HTERT RPE-1 (cell line): Measurements from ENCODE around the gene DUOX1.

ENCODE experiments used
- in situ Hi-C: fragments of 300-500 bp; cut with MboI; formaldehyde crosslinking; loops from 4 replicates; pipeline ENCODE4 v1.14.3; 2020; ENCODE audit warnings: low sequenced_read_pairs

Gene DUOX1

DNA sequence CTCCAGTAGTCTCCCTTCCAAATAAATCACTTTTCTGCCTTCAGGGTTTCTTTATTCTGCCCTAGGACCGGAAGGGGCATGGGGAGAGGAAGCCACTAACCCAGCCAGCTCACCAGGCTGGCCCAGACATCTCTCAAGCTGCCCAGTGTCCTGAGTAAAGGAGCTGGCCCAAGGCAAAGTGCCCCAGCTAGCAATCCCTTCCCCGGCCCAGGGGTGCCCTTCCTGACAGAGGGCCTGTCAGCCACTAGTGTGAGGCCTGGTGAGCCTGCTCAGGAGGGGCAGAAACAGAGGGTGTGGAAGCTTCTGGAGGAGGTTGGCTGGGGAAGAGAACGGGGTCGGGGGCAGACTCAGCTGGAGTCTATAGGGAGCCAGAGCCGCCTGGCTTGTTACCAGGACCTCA is 35.7 kb downstream of the DUOX1 start:
- in situ Hi-C loops: no loop called here

DNA sequence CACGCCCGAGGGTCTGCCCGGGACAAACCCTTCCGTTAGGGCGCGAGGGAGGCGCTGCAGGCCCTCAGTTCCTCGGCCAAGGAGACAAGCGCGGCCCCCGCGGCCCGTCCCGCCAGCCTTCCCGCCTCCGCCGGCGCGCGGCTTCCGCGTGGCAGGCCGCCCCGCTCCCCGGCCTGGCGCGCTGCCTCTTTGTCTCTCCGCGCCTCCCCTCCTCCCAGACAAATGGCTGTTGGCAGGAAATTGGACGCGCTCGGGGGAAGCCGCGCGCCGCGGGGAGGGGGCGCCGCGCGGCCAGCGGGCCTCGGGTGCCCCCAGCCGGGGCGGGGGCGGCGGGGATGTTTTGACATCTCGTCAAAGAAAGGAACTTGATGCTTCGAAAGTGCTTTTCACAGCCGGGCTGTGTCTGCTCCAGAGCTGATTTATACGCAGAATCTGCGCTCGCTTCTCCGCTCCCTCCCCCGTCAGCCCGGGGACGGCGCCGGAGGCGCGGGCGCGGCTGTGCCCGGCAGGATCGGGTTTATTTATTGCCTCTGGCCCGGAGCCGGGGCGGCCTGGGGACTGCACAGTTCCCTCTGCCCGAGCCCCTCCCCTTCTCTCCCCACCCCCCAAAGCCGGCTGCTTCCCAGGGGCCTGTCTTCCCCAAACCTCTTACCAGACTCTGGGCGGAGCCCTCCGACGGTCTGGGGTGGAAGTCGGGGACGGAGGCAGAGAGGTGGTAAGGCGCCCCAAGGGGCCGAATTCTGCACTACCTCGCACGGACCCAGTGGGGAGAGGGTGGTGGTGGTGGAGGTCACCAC is 37.2 kb downstream of the DUOX1 start:
- in situ Hi-C loops: no loop called here

DNA sequence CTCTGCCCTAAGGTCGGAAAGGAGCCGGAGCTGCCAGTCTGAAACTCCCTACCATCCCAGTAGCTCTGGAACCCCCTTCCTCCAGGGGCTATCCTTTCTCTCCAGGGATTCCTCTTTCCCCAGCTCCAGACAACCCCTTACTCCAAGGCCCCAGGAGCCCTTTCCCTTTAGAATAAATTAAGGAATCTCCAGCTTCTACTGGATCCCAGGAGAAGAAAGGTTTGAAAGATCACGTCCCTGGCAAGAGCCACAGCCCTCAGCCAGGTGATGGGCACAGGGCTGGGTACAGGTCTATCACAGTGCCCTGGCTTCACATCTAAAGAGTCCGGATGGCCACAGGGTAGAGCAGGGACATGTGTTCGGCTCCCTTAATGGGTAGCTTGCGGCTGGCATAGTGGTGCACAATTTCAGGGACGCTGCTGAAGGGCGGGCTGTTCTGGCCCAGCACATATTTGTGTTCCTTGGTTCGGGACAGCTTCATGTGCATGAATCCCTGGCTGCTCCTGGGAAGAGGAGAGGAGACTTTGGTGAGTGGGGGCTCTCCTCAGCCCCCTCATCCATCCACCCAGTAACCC is 37.9 kb downstream of the DUOX1 start:
- in situ Hi-C loops: no loop called here

DNA sequence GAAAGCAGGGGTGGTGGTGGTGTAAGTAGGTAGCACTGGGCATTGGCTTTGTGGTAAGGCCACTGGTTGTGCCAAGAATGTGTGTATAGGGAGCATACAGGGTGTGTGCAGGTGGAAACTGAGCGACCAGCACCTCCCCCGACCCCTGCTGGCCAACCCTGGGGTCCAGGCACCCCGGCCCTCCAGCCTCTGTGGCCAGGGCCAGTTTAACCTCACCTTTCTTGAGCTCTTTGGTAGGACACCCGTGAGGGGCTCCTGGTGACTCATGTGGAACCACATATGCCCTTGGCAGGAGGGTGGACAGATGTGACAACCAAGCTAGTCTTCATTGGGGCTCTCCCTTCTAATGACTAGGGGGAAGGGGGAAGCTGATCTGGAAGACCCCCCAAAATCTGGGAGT is 38.5 kb downstream of the DUOX1 start:
- in situ Hi-C loops: no loop called here

DNA sequence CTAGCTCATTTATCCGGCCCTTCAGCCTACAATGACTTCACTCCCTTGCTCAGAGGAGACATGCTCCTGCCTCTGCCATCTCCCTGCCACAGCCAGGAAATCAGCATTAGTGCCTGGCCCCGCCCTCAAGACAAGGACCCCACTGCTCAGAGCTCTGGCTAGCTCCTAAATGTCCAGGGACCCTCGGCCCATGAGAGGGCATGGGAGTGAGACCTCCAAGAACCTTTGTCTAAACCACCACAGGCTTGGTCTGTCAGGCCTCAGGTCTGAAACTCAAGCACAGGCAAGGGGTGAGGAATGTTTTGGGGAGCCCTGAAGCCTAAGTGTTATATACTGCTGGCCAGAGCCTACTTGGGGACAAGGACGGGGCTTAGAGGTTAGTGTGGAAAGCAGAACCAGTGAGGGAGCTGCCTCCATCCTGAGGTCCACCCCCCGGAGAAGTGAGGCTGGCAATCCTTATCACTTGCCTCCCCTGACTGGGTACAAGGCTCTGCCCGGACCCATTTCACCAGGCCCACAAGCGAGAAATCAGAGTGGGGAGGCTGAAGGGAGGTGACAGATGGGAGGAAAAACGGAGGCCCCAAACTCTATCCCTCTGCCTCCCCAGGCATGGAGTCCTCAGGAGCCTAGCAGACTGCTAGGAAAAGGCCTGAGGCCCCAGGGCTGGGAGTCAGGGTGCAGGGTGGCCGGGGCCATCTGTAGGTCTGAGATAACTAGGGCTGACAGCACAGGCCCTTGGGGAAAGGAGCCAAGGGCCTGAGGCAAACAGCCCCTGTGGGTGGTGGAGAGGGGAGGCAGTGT is 39.2 kb downstream of the DUOX1 start:
- in situ Hi-C loops: no loop called here

DNA sequence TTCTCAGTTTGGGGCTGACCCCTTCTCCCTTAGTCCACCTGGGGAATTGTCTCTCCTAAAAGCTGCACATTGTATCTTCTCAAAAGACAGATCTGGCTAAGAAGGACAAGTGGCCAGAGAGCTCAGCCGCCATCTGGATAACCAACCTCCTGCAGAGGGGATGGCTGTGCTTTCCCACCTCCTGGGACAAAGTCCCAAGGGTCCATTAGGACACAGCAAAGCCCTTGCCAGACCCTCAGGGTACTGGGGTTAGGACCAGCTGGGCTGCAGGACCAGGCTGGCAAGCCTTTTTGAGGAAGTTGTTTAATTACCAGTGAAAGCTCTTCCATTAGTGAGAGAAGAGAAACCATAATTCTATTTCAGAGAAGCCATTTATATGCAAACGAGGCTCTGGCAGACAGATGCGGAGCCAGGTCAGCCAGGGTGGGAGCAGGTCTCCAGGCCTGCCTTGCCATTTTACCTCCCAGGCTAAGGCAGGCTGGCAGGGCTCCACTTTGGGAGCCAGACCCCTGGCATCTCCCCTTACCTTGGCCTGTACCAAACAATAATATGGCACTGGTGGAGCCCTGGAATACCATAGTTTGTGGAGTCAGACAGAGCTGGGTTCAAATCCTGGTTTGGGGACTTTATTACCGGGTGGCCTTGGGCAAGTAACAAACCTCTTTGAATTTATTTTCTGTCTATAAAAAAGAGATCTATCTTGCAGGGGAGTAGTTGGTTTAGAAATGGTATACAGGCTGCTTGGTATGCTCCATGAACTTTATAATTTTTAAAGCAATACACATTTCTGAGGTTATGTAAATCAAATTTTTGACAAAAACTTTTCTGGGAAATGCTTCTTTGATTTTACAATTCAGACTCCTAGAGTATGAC is 40.0 kb downstream of the DUOX1 start:
- in situ Hi-C loops: no loop called here

DNA sequence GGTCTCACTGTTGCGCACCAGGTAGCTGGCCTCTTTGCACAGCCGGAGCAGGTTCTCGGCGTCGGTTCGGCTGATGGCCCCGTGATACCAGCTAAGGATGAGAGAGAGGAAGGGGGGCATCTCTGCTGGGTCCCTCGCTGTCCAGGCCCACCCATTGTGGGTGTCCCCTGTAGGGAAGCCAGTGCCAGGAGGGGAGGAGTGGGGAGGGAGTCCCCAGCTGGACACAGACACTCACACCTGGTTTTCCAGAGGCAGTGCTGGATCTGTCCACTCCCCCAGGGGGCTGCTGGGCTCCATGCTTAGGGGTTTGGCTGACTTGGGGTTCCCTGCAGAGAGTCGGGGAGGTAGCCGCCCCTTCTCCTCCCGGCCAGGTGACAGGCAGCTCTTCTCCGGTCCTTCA is 42.1 kb downstream of the DUOX1 start:
- in situ Hi-C loops: no loop called here

DNA sequence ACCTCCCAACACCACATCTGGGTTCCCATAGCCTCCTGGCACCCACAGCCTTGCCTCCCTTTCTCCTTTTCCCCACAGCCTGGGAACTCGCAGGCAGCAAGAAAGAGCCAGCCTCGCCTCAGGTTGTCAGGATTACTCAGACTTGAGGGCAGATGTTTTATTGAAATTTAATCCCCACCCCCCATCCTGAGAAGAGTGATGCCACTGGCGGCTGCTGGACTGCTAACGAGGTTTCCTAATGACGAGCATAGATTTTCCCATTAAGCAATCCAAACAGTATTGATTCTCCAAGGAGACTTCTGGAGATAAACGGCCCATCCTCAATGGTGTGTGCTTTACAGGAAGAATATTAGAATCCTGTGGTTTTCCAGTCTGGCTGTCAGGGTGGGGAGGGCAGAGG is 44.3 kb downstream of the DUOX1 start:
- in situ Hi-C loops: no loop called here

DNA sequence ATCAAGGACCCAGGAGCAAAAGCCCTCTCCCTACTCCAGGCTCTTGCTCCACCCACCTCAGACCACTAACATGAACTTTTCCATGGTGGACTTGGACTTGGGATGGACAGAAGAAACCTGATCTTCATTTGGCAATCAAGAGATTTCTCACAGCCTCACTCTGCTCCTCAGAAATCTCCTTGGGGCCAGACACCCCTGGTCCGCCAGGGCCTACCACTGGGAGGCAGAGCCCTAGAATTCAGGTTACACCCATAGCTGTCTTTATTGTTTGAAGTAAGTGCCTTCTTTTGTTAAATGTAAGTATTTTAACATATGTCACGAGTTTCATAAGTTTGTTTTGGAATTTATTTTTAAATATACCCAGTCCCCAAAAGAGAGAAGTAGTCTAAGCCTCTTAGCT is 44.8 kb downstream of the DUOX1 start:
- in situ Hi-C loops: no loop called here

DNA sequence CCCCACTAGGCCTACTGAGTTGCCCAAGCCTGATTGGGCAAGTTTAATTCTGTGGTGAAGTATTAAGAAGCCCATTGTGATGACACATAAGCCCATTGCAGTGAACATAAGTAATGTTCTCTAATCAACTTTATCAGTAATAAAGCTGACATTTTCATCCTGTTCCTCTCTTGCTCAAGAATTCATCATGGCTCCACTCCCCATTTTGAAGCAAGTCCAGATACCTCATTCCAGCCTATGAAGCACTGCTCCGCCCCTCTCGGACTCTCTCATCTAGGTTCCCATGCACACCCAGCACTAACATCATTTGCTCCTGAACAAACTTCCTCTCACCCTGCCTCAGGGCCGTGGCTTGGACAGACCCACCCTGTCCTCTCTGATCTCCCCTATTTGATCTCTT is 47.5 kb downstream of the DUOX1 start:
- in situ Hi-C loops: no loop called here

DNA sequence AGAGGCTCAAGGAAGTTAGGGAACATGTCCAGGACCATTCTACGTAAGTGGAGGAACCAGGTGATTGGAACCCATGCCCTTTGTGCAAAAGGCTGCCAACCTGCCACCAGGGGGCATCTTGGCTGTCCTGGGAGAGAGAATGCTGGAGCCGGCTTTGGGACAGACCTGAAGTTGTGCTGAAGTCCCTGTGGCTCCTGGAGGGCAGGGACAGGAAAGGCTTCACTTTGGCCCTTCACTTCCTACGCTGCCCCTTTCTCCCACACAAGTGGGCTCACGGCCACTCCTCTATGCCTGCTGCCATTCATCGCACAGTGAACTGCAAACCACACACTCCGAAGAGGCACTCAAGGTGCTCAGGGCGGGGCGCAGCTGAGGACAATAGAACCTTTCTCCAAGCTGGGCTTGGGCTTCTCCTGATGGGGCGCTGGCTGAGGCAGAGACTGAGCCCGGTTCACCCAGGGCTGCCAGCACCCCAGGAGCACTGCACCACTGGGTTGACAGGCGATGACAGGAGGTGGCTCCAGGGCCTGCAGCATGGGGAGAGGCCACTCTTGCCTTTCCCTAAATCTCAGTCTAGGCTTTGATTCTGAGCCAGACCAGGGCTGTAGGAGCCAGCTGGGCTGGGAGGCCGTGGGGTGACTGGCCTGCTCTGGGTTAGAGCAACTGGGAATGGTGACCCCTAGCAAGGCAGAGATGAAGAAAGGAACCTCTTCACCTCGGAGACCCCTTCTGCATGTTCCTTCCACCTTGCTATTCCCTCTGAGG is 49.6 kb downstream of the DUOX1 start:
- in situ Hi-C loops: no loop called here

DNA sequence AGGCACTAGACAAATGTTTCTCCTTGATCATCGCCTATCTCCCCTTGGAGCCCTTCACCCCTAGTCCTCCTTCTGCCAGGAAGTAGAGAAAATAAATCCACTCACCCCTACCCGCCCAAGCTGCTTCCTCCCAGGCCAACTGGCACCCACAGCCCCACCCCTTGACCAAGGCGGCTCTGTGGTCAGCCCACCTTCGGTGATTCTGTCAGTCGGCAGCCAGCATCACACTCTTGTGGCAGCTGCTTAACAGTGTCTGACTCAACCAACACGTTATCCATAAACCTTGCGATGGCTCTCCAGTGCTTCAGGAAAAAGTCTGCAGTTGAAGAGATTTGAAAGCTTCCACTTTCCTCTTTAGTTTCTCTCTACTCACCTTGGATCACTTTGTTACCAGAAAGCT is 50.4 kb downstream of the DUOX1 start:
- in situ Hi-C loops: no loop called here

DNA sequence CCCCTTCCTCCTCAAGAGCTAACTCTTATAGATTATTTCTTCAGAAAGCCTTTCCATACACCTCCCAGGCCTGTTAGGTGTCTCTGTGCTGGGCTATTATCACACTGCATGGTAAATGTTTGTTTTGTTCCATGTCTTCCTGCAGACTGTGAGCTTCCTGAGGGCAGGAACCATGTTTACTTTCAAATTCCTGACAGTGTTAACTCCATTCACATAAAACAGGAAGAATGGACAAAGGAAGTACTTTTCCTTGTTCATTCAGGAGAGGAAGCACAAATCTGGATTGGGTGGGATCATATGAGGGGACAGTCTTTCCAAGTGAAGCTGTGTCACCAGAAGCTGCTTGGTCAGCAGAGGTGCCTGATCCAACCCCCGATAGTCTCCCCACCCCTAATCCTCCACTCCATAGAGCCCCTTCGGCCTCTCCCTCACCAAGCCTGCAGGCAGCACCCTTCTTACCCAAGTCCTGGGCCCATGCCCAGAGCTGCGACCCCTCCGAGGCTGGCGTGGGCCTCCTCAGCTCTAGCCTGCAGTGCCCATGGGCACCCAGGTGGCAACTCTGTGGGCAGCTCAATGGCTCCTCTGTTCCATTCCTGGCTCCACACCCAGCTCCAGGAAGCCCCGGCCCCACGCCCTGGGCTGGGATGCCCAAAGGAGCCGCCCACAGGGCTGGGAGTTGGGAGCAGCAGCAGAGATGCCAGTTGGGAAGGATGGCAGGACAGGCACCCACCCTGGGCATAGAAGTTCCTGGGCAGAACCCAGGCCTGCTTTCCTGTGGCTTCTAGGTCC is 51.0 kb downstream of the DUOX1 start:
- in situ Hi-C loops: no loop called here

DNA sequence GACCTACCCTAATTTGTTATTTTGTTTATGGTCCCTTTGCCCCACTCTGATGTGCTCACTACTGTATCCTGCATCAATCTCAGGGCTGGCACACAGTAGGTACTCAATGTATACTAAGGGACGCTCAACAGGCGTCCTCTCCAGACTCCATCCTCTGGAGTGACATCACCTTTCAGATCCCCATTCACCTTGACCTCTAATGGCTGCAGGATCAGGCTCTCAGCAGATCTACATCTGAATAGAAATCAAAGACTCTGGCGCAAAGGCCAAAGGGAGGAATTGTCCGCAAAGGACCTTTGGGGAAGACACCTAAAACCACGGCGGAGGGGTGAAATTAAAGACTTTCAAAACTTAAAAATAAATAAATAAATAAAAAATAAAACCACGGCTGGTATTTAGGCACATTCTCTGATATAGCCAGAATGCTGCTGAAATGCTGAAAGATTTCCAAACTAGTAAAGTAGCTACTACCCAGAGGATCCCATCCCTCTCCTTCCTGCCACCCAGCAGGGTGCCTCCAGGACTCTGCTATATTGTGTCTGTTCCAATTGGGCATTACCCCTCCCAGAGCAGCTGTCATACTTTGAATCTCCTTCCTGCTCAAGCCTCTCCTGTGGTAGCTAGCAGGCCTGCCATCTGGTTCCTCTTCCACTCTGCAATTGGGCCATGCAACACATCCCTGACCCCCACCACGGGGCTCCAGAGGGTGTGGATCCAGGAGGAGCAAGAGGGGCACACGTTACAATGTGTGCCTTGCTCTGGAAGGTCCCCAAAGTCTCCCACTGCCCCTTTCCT is 51.9 kb downstream of the DUOX1 start:
- in situ Hi-C loops: no loop called here

DNA sequence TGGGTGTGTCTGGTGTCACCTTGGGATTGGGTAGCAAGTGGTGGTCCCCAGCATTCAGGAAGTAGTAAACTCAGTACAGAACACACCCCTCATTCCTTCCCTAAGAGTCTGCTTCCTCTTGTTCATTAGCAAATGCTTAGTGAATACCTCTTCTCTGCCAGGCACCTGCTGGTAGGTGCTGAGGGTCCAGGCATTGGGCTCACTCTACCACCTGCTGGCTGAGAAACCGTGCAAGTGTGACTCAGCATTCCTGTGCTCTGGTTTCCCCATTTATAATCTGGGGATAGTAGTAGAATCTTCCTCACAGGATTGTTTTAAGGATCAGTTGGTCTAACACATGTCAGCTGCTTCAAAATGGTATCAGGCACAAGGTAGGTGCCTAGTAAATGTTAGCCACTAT is 53.2 kb downstream of the DUOX1 start:
- in situ Hi-C loops: no loop called here

DNA sequence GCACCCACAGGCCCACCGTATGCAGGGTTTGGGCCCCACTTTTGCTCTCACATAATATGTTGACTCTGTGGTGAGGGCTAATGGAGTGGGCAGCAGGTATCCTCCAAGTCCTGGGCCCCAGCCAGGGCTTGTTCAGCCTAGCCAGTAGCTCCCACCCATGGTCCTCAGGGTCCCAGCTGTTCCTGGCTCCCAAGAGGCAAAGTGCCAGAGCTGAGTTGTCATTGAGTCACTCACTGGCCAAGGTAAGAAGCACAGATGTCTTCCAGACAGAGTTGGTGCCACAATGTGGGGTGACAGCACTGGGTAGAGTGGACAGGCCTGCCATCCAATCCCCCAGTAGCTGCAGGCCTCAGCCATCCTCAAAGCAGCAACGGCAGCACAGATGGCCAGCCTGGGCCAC is 53.7 kb downstream of the DUOX1 start:
- in situ Hi-C loops: no loop called here

DNA sequence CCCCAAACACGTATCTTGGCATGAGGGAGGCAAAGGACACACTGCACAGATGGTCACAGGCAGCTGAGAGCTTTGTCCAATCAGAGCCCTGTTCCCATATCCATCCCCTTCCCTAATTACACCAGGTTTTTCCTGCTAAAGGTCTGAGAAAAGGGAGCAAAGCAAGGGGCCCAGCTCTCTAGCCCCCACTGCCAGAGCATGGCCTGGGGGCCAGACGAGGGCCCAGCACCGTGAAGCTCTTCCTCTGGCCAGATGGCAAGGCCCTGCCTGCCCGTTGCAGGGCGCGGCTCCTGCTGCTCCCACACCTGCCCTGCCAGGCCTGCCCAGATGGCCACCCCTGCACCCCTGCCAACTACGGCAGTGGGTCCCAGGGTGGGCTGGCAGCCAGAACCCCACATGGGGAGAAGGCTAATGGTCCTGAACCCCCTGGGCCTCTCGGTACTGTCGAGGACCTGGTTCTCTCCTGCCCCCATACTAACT is 54.8 kb downstream of the DUOX1 start:
- in situ Hi-C loops: no loop called here

DNA sequence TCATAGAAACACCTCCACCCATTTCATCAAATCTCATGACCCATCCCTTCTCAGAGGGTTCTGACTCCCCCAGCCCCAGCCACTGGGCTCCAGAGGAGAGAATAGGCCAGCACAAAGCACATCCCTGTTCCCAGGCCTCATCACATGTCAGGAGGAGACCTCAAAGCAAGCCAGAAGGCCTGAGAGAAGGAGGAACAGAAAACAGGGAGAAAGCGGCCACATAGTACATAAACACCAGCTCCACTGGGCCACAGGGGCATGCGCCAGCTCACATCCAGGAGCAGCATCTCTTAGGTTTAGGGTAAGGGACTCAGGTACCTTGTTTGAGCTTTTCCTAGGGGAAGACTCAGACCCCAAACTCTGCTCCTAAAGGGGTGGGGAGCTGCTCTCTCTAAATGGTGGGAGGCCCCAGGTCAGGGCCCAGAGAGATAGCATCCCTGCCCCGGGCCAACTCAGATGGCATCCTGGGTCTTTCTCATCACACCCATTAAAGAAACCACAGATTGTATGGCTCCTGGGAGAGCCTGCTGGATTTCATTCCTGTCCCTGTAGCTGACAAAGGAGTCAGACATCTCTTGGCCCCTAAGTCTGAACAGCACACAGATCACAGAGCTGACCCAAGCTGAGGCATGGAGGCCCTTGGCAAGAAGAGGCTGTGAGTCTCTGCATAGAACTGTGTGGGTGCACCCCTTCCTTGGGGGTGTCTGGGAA is 55.4 kb downstream of the DUOX1 start:
- in situ Hi-C loops: no loop called here
